Raji (cell line): Measurements from ENCODE around the gene RDH5.

ENCODE experiments used
- POLR2A ChIP-seq: IDR thresholded peaks from 2 replicates; pipeline ENCODE4 v1.6.1; 2011; ENCODE audit warnings: low read depth, low read length, control low read depth; ENCODE audit not compliant: insufficient read depth

The RDH5 gene

DNA sequence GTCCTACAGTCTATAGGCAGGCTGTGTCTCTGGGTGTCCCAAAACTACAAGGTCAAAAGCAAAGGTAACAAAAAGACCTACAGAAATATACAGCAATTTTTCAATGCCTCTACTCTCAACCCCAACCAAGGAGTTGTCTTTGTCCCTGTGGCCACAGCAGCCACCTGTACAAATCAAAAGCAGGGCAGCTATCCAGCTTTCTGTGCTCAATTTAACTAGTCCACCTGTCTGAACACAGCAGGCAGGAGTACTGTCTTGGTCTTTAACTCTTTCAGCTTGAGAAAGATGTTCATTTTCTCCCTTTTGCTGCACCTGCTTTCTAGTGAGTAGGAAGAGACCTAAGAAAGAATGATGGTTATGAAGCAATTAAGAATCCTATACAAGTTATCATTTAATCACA, 42.5 kb downstream of the RDH5 start:
- TF ChIP-seq POLR2A: no peak

DNA sequence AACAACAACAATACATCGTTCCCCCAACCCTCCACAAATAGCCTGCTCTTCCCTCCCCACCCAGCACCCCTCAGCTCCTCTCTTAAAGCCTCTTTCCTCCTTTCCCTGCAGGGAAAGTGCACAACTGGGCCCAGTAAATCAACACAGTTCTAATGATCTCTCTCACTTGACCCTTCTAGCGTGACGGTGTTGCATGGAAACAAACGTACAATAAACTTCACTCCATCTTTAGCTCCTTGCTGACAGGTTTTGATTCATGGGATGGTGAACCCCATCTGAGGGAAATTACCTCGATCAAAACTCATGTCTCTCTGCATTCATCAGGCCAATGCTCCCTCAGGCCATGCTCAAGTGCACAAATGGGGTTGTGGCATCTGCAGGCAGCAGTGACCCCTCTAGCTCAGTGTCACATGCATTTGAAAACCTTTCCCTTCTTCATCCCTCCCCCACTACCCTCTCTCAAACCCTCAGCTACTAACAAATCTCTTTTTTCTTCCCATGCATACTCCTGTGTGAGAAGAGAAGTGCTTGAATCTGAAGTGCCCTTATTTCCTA, 45.6 kb downstream of the RDH5 start:
- TF ChIP-seq POLR2A: no peak

DNA sequence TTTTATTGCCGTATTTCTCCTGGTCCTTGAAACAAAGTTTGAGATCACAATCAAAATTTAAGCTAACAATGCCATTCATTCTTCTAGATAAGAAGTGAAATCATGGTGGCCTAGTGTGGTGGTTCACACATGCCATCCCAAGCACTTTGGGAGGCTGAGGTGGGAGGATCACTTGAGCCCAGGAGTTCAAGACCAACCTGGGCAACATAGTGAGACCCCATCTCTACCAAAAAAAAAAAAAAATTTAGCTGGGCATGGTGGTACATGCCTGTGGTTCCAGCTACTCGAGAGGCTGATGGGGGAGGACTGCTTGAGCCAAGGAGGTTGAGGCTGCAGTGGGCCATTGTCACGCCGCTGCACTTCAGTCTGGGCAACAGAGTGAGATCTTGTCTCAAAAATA, 47.0 kb downstream of the RDH5 start:
- no peak for TF ChIP-seq POLR2A

DNA sequence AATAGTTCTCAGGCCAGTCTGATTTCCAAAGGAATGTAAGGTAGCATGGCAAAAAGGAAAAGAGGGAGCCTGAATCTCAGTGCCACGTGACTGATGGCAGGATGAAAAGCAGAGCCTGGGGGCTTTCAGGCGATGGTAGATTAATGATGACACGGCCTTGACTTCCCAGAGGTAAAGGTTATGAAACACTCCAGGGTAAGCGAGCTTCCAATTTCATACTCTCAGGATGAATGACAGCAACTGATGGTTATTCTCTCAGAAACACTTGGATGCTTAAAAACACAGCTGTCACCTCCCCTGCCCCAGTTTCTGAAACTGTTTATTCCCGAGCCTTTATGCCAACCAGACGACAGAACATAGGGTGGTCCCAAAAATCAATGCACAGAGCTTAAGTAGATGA, 51.5 kb downstream of the RDH5 start:
- no peak for TF ChIP-seq POLR2A
